Measurements from ENCODE around the gene HDAC8. TPM values are rescaled to one million over a fixed set of nuclear protein-coding genes. Genes with fewer than 3 reads are reported as not detected.

The HDAC8 gene
- 10 to 100 TPM; 32.5 to 63.8 TPM for total RNA-seq

- no peak for DNase-seq (ENCODE audit: low spot score)
- TF ChIP-seq, protein P1, sequence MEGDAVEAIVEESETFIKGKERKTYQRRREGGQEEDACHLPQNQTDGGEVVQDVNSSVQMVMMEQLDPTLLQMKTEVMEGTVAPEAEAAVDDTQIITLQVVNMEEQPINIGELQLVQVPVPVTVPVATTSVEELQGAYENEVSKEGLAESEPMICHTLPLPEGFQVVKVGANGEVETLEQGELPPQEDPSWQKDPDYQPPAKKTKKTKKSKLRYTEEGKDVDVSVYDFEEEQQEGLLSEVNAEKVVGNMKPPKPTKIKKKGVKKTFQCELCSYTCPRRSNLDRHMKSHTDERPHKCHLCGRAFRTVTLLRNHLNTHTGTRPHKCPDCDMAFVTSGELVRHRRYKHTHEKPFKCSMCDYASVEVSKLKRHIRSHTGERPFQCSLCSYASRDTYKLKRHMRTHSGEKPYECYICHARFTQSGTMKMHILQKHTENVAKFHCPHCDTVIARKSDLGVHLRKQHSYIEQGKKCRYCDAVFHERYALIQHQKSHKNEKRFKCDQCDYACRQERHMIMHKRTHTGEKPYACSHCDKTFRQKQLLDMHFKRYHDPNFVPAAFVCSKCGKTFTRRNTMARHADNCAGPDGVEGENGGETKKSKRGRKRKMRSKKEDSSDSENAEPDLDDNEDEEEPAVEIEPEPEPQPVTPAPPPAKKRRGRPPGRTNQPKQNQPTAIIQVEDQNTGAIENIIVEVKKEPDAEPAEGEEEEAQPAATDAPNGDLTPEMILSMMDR (IDR thresholded peaks at IDR 0.05): no peak
Observed at GRCh38 chrX:72572248-72573157, at the start of gene HDAC8. HDAC8 (minus strand) TSS chrX:72572843; CDS start chrX:72572761, 82 bp downstream.

GRCh38 chrX:72621625-72622485 lies 49.2 kb upstream of the HDAC8 start:
- peak overlapping the region; percentile 87 to 90 for H3K27ac ChIP-seq
- TF ChIP-seq, protein P1 (IDR thresholded peaks at IDR 0.05): no peak
- ATAC-seq (ENCODE audit: insufficient number of reproducible peaks, low FRiP score, low read depth) (no peak), DNase-seq (ENCODE audit: low spot score) (no peak)
- H3K4me1 ChIP-seq (ENCODE audit: control insufficient read depth in 1 of 2, low read depth in 2 of 2): peaks cover 0 to 32% of the 10 kb centered on the region in 2 donors
- H3K27me3 ChIP-seq (replicated peaks; ENCODE audit: insufficient read depth): no peaks in the 10 kb centered on the region
- H3K9me3 ChIP-seq: no peaks in the 10 kb centered on the region
- no peak overlapping the region for H3K4me3 ChIP-seq
- no peaks in the 10 kb centered on the region for H3K36me3 ChIP-seq

More at GRCh38 chrX:72572248-72573157, at the start of gene HDAC8:
- peak within 1 kb of the TSS; percentile 43 to 76 for H3K27ac ChIP-seq
- peak; percentile 55 for ATAC-seq (ENCODE audit: insufficient number of reproducible peaks, low FRiP score, low read depth)
- peaks cover 4% of the 10 kb centered on the region for H3K36me3 ChIP-seq
- no peaks in the 10 kb centered on the region for H3K4me1 ChIP-seq (ENCODE audit: control insufficient read depth in 1 of 2, low read depth in 2 of 2)
- no peaks in the 10 kb centered on the region for H3K27me3 ChIP-seq (replicated peaks; ENCODE audit: insufficient read depth)
- no peaks in the 10 kb centered on the region for H3K9me3 ChIP-seq
- H3K4me3 ChIP-seq: peak within 1 kb of the TSS; percentile 86

- Histone ChIP-seq H3K36me3 (no peaks in the 10 kb centered on the region), H3K9me3 (no peaks in the 10 kb centered on the region), H3K4me3 (peak overlapping the region; percentile 41), H3K4me1 (ENCODE audit: control insufficient read depth in 1 of 2, low read depth in 2 of 2) (peaks cover 0 to 32% of the 10 kb centered on the region in 2 donors), H3K27ac (peak overlapping the region; percentile 87 to 90), H3K27me3 (replicated peaks; ENCODE audit: insufficient read depth) (no peaks in the 10 kb centered on the region)
- TF ChIP-seq, protein P1 (IDR thresholded peaks at IDR 0.05): no peak
- ATAC-seq (ENCODE audit: insufficient number of reproducible peaks, low FRiP score, low read depth) (peak; percentile 40), DNase-seq (ENCODE audit: low spot score) (no peak)
Observed at GRCh38 chrX:72621163-72621562, 48.5 kb upstream of the HDAC8 start.

GRCh38 chrX:72620550-72621145 lies 48.0 kb upstream of the HDAC8 start:
- no peaks in the 10 kb centered on the region for H3K36me3 ChIP-seq
- H3K27me3 ChIP-seq (replicated peaks; ENCODE audit: insufficient read depth): no peaks in the 10 kb centered on the region
- H3K4me1 ChIP-seq (ENCODE audit: control insufficient read depth in 1 of 2, low read depth in 2 of 2): peaks cover 0 to 32% of the 10 kb centered on the region in 2 donors
- no peaks in the 10 kb centered on the region for H3K9me3 ChIP-seq
- DNase-seq (ENCODE audit: low spot score): peak; percentile 61
- H3K4me3 ChIP-seq: peak overlapping the region; percentile 41
- H3K27ac ChIP-seq: peak overlapping the region; percentile 87 to 90
- TF ChIP-seq, protein P1 (IDR thresholded peaks at IDR 0.05): no peak
- peak; percentile 93 for ATAC-seq (ENCODE audit: insufficient number of reproducible peaks, low FRiP score, low read depth)

Measured in thoracic aorta (tissue), 2 donors.